ENCODE measurements around the gene CUBN.

CUBN gene

GRCh38 chr10:16804123-16804522, 325.5 kb downstream of the CUBN start:
- no peak for FAIRE-seq
- no peak for TF ChIP-seq POLR2A (IDR thresholded peaks at IDR 0.05; ENCODE audit: low read depth, low read length)
- no peak for DNase-seq (ENCODE audit: insufficient read length, low spot score)

- DNase-seq (ENCODE audit: insufficient read length, low spot score) (no peak), FAIRE-seq (peak; percentile 73)
- TF ChIP-seq POLR2A (IDR thresholded peaks at IDR 0.05; ENCODE audit: low read depth, low read length), result no peak
Measured at GRCh38 chr10:16803464-16803863, 326.1 kb downstream of the CUBN start.

- no peak for DNase-seq (ENCODE audit: insufficient read length, low spot score)
- FAIRE-seq, result no peak
Measured at GRCh38 chr10:16799621-16800020, 330.0 kb downstream of the CUBN start.

GRCh38 chr10:16798571-16798970, 331.0 kb downstream of the CUBN start:
- DNase-seq (ENCODE audit: insufficient read length, low spot score) (no peak), FAIRE-seq (peak; percentile 43)
- no peak for TF ChIP-seq POLR2A (IDR thresholded peaks at IDR 0.05; ENCODE audit: low read depth, low read length)

More at GRCh38 chr10:16799621-16800020, 330.0 kb downstream of the CUBN start:
- TF ChIP-seq POLR2A (IDR thresholded peaks at IDR 0.05; ENCODE audit: low read depth, low read length), result no peak

GRCh38 chr10:16795410-16796073, 334.1 kb downstream of the CUBN start:
- FAIRE-seq, result no peak
- no peak for DNase-seq (ENCODE audit: insufficient read length, low spot score)
- no peak for TF ChIP-seq POLR2A (IDR thresholded peaks at IDR 0.05; ENCODE audit: low read depth, low read length)

- TF ChIP-seq POLR2A (IDR thresholded peaks at IDR 0.05; ENCODE audit: low read depth, low read length), result no peak
- no peak for FAIRE-seq
- no peak for DNase-seq (ENCODE audit: insufficient read length, low spot score)
Measured at GRCh38 chr10:16794005-16794404, 335.6 kb downstream of the CUBN start.

- DNase-seq (ENCODE audit: insufficient read length, low spot score) (no peak), FAIRE-seq (no peak)
- TF ChIP-seq POLR2A (IDR thresholded peaks at IDR 0.05; ENCODE audit: low read depth, low read length), result no peak
Measured at GRCh38 chr10:16792675-16793074, 336.9 kb downstream of the CUBN start.

- DNase-seq (ENCODE audit: insufficient read length, low spot score) (no peak), FAIRE-seq (no peak)
- TF ChIP-seq POLR2A (IDR thresholded peaks at IDR 0.05; ENCODE audit: low read depth, low read length), result no peak
Measured at GRCh38 chr10:16789765-16790164, 339.8 kb downstream of the CUBN start.

- no peak for FAIRE-seq
- DNase-seq (ENCODE audit: insufficient read length, low spot score), result no peak
- no peak for TF ChIP-seq POLR2A (IDR thresholded peaks at IDR 0.05; ENCODE audit: low read depth, low read length)
Measured at GRCh38 chr10:16789261-16789660, 340.4 kb downstream of the CUBN start.

GRCh38 chr10:16788778-16789177, 340.8 kb downstream of the CUBN start:
- no peak for TF ChIP-seq POLR2A (IDR thresholded peaks at IDR 0.05; ENCODE audit: low read depth, low read length)
- FAIRE-seq, result no peak
- no peak for DNase-seq (ENCODE audit: insufficient read length, low spot score)

GRCh38 chr10:16788125-16788524, 341.5 kb downstream of the CUBN start:
- DNase-seq (ENCODE audit: insufficient read length, low spot score), result no peak
- FAIRE-seq, result no peak
- TF ChIP-seq POLR2A (IDR thresholded peaks at IDR 0.05; ENCODE audit: low read depth, low read length), result no peak

- TF ChIP-seq POLR2A (IDR thresholded peaks at IDR 0.05; ENCODE audit: low read depth, low read length), result no peak
- DNase-seq (ENCODE audit: insufficient read length, low spot score), result no peak
- no peak for FAIRE-seq
Measured at GRCh38 chr10:16787361-16787791, 342.2 kb downstream of the CUBN start.

GRCh38 chr10:16780338-16780880, 349.2 kb downstream of the CUBN start:
- FAIRE-seq (no peak), DNase-seq (ENCODE audit: insufficient read length, low spot score) (no peak)
- TF ChIP-seq POLR2A (IDR thresholded peaks at IDR 0.05; ENCODE audit: low read depth, low read length), result no peak

- DNase-seq (ENCODE audit: insufficient read length, low spot score) (no peak), FAIRE-seq (no peak)
- TF ChIP-seq POLR2A (IDR thresholded peaks at IDR 0.05; ENCODE audit: low read depth, low read length), result no peak
Measured at GRCh38 chr10:16779384-16779915, 350.2 kb downstream of the CUBN start.

Measured in H54 (cell line).